Measurements from ENCODE around the gene CACNA1H. TPM values are rescaled to one million over a fixed set of nuclear protein-coding genes. Genes with fewer than 3 reads are reported as not detected.

CACNA1H gene
- total and polyA plus RNA-seq, 2 of the 8 experiments (the other 6 are each of a cell fraction or from before 2014, with no cell fraction given): 14.0 to 28.7 TPM

DNA sequence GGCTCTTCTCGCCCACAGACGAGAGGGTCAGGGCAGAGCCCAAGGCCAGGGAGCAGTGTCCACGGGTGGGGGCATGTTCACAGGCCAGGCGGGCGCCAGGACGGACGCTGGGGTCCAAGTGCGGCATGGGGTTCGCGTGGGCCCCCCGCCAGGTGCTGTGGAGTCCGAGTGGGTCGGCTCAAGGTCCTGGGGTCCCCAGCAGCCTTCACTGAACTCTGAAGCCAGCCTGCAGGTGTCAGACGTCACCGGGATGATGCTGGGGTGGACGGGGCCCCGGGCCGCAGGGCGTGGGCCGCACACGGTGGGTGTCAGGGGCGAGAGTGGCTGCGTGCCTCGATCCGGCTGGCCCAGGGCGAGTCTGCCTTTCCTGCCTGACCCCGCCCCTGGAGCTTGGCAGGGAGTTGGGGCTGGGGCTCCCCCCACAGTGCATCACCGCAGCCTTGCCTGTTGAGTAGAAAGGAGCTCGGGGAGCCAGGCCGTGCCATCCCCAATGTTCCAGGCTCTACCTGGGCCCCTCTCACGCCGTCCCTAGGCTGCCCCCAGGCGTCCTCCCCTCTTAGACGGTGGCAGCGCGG lies 19.0 kb downstream of the CACNA1H start (continued):
- TF ChIP-seq POLR2A (IDR thresholded peaks at IDR 0.05; ENCODE audit: control extremely low read depth in 1 of 2, low read depth in 2 of 2, low read length in 2 of 2) (no peak), ATF3 (IDR thresholded peaks at IDR 0.05; ENCODE audit: insufficient read depth, low read depth, low read length) (no peak), NANOG (IDR thresholded peaks at IDR 0.05; ENCODE audit: insufficient read depth, low read depth, low read length, poor library complexity, severe bottlenecking) (no peak), SIX5 (IDR thresholded peaks at IDR 0.05; ENCODE audit: low read depth, low read length) (no peak), JUND (IDR thresholded peaks at IDR 0.05; ENCODE audit: low read length) (no peak), GABPA (IDR thresholded peaks at IDR 0.05; ENCODE audit: borderline replicate concordance, insufficient read depth, low read length) (no peak), TBP (IDR thresholded peaks at IDR 0.05; ENCODE audit: low read depth, low read length) (no peak), FOSL1 (IDR thresholded peaks at IDR 0.05; ENCODE audit: insufficient read depth, low read depth, low read length) (no peak), YY1 (IDR thresholded peaks at IDR 0.05; ENCODE audit: low read depth, low read length) (no peak)
